ENCODE results near the gene DOCK8.
A peak's percentile ranks its signal among the peaks of the same experiment; 100 is the strongest.
"Not testable (repeated sequence)": the region's sequence is repeated elsewhere in the genome, so short reads cannot be mapped to it uniquely, and the experiment has no call there.

Gene DOCK8

DNA sequence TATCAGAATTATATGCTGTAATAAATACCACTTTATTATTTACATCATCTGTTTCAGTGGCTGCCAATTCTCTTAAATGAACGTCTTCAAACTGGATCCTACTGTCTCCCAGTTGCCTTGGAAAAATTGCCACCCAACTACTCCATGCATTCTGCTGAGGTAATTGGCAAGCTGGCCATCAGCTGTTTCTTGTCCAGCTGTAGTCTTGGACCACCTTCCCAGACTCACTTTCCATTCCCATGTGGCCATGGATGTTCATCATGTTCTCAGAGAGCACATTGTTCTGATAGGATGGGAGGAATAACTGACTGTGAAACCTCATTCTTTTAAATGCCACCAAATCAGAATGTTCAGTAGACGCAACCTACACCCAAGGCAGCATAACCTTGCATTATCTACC lies 157.5 kb downstream of the DOCK8 start:
- DNase-seq = no peak

DNA sequence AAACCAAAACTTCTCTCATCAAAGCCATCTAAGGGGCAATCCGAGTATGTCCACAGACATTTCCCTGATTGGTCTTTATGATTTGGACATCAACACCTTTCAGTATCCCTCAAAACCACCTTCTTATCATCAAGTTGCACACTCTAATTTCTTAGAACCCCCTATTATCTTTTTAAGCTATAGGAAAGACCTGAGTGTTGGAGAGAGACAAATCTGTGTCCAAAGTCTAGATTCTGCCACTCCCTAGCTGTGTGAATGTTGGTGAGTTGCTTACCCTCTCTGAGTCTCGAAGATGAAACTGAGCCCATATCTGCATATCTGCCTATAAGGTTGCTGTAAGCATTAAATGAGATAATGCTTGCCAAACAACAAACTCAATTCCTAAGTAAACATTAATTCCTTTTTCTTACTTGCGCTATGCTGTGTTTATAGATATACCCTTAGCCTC lies 159.1 kb downstream of the DOCK8 start:
- DNase-seq = no peak

DNA sequence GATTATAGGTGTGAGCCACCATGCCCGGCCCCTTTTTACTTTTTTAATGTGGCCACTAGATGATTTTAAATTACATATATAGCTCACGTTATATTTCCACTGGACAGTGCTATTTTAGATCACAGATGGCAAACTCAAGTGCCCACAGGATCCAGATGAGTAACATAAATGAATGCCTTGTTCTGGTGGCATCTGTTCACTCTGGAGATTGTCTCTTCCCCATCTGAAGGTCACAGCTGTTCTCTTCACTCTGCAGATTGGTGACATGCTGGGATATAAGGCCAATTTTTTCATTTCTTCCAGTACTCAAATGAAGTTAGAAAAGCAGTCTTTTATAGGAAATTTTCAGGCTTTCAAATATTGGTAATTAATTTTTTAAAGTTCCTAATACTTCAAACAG lies 160.1 kb downstream of the DOCK8 start:
- no peak for DNase-seq

GRCh38 chr9:376115-376514 lies 161.4 kb downstream of the DOCK8 start:
- DNase-seq = no peak

DNA sequence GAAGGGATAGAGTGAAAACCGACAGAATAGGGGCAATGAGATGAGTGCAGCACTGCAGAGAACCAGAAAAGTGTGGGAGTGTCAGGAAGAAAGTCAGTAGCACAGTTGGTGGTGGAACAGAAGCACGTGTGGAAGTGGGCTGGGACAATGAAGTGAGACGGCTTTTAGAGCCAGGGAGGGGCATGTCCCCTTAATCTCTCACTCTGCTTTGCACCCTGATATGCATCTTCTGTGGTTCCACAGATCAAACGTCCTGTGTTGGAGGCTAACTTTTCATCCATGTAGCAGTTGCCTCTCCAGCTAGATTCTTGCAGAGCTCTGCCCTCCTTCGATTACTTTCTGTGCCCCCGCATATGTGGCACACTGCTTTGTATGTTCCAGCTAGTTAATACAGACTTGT lies 163.6 kb downstream of the DOCK8 start:
- no peak for DNase-seq

GRCh38 chr9:382383-382782 lies 167.7 kb downstream of the DOCK8 start:
- DNase-seq = no peak

- DNase-seq = peak; percentile 20 to 29
These were observed 171.2 kb downstream of the DOCK8 start for GRCh38 chr9:385818-386398.

DNA sequence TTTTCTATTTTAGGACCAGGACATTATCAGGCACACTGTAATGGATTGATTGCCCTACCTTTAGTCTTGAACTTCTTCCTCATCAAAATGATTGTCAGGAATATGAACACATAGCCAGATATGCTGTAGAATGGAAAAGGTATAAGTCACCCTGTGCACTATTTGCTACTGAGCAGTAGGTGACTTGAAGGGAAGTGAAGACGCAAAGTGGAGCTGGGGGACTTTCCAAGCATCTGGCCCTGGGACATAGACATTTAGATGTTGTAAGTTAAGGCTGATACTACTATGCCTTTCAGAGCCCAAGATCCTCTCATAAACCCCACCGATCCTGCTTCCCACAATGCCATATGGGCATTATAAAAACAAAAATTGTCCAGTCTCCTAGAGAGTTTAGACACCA lies 174.5 kb downstream of the DOCK8 start:
- DNase-seq = no peak

DNA sequence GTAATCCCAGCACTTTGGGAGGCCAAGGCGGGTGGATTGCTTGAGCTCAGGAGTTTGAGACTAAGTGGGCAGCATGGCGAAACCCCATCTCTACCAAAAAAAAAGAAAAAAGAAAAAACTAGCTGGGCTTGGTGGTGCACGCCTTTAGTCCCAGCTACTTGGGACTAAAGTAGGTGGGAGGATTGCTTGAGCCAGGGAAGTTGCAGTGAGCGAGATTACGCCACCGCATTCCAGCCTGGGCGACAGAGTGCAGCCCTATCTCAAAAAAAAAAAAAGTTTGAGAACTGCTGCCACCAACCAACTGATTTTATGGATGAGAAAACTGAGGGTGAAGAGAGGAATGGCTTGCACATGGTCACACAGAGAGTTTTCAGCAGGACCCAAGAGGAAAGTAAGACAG lies 175.1 kb downstream of the DOCK8 start:
- DNase-seq = no peak

GRCh38 chr9:392077-392804 lies 177.6 kb downstream of the DOCK8 start:
- DNase-seq = no peak

DNA sequence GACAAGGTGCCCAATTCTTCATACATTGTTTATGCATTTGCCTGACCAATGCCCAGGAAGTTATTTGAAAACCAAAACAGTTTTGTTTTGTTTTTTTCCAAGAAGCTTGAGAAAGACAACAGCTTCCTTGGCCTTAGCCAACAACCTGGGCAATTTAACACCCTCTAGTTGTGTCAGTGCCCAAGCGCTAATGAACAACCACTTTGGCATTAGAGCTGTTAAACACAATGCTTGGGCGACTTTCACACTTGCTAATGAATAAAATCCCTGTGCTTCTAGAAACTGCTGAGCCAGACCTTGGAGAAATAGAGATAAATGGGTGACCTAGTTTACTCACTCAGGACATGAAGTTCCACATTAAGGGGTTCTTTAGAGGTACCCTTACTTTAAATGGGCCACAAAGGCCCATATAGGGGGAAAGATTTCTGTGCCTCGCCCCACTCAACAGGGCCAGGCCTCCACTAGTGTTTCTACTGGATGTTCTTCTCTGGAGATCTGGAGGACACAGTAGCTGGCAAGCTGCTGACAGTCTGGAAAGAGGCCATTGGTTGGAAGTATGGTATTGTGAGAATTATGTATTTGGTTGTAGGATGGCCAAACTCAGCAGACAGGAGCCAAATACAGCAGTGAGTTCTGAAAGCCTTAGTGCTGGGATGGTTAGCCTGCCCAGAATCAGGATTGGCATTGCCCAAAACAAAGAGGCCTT lies 179.8 kb downstream of the DOCK8 start:
- no peak for DNase-seq

DNA sequence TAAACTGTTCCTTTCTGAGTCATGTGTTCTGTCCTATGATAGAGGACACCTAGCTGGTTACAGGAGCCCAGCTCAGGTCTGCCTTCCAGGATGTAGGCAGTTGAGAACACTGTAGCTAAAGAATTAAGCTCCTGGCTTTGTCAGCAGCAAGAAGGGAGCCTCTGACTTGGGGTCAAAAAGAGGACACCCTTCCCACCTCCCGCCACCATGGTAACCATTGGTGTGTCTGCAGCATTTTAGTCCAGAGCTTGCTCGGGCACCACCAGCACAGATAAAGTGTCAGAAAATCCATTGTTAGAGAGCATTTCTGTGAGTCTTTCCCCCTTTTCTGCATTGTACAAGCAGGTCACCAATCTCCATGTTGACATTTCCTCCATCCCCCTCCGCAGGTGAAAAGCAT lies 181.7 kb downstream of the DOCK8 start:
- no peak for DNase-seq

GRCh38 chr9:398085-398484 lies 183.4 kb downstream of the DOCK8 start:
- DNase-seq = no peak

DNA sequence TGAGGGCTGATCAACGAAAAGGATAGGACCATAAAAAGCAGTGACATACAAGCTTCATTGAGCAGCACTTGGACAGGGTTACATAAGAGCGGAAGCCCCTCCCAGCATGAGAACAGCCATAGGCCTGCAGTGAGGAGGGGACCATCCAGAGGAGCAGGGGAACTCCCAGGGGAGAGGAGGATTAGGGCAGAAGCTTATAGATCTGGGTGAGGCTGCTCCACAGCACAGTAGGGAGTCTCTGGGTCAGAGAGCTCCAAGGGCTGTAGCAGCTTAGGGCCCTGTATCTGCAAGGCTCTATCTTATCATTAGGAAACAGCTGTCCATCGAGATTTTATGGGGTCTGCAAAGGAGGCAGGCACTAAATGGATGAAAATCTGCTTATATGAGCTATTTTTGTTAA lies 186.6 kb downstream of the DOCK8 start:
- no peak for DNase-seq

- DNase-seq = no peak
These were observed 189.6 kb downstream of the DOCK8 start for GRCh38 chr9:404234-404633.

GRCh38 chr9:405341-405740 lies 190.7 kb downstream of the DOCK8 start:
- DNase-seq = no peak

GRCh38 chr9:406886-407654 lies 192.4 kb downstream of the DOCK8 start:
- no peak for DNase-seq

GRCh38 chr9:409655-410054 lies 195.0 kb downstream of the DOCK8 start:
- DNase-seq = not testable (repeated sequence)

DNA sequence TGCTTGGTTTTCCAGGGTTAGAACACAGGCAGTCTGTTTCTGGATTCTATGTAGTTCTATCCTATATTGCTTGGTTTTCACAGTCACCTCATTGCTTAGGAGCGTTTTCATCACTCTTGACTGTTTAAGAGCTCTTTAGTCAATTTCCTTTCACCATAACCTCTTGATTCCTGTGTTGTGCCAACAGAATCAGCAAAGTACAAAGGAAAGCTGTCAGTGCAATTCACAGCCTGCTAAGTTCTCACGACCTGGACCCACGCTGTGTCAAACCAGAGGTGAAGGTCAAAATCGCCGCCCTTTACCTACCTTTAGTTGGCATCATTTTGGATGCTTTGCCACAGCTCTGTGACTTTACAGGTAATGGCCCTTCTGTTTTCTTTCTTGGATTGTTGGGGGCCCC lies 199.9 kb downstream of the DOCK8 start:
- no peak for DNase-seq

GRCh38 chr9:419571-420171 lies 205.0 kb downstream of the DOCK8 start:
- DNase-seq = no peak

DNA sequence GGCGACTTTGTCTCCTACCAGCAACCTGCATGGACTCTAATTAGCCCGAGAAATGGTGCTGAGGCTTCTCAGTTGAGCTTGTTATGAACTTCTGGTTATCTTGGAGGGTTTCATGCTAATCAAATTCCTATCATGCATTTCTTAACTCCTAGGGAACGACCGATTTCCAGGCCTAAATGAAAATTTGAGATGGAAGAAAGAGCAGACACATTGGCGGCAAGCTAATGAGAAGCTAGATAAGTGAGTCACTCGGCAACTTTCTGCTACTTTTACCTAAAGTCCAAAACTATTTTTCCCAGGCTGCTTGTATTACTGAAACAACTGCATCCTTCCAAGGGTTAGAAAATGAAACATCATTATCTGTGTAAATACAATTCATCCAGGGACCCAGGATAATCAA lies 207.2 kb downstream of the DOCK8 start:
- no peak for DNase-seq

GRCh38 chr9:426264-426663 lies 211.6 kb downstream of the DOCK8 start:
- DNase-seq = peak; percentile 9 to 13

DNA sequence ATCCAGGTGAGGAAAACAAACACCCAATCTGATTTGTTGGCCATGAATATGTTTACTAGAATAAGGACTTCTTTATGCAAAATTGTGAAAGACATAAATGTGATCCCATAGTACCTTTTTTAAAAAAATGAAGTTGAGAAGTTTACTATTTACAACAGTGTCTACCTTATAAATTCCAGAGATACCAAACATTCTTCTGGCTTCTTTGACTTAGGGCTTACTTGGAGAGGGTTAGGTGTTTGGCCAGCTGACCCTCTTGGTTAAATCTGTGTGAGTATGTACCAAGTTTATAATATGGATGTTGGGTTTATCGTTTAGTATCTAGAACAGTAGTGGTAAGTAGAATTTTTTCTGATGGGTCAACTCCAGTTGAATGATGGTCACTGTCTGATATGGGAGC lies 212.3 kb downstream of the DOCK8 start:
- no peak for DNase-seq

Measured in activated CD4-positive, alpha-beta T cell treated with anti-CD3 and anti-CD28 coated beads, Interleukin-2, amount 50 U/mL, for 48 hours (primary cell).